Astrocyte of the cerebellum (primary cell): ENCODE data around the gene EMD.
"Not testable (repeated sequence)": the region's sequence is repeated elsewhere in the genome, so short reads cannot be mapped to it uniquely, and the experiment has no call there.

Experiments used
- DNase-seq: peaks from one replicate; pipeline ENCODE4 v3.0.0-alpha.2; 2011; ENCODE audit warnings: low read depth
- H3K4me3 ChIP-seq: 2 replicates; pipeline ENCODE4 v1.5.1; 2011; ENCODE audit warnings: mild to moderate bottlenecking, low read depth, low read length, moderate library complexity
- CTCF ChIP-seq: IDR thresholded peaks from 2 replicates; pipeline ENCODE4 v1.5.1; 2012; ENCODE audit warnings: low read length, low read depth, moderate library complexity, mild to moderate bottlenecking; ENCODE audit errors: missing control alignments
- in situ Hi-C: cut with HindIII; loops from 2 replicates; pipeline ENCODE4 v1.10.0; 2017; ENCODE audit warnings: low sequenced_read_pairs

The EMD gene

DNA sequence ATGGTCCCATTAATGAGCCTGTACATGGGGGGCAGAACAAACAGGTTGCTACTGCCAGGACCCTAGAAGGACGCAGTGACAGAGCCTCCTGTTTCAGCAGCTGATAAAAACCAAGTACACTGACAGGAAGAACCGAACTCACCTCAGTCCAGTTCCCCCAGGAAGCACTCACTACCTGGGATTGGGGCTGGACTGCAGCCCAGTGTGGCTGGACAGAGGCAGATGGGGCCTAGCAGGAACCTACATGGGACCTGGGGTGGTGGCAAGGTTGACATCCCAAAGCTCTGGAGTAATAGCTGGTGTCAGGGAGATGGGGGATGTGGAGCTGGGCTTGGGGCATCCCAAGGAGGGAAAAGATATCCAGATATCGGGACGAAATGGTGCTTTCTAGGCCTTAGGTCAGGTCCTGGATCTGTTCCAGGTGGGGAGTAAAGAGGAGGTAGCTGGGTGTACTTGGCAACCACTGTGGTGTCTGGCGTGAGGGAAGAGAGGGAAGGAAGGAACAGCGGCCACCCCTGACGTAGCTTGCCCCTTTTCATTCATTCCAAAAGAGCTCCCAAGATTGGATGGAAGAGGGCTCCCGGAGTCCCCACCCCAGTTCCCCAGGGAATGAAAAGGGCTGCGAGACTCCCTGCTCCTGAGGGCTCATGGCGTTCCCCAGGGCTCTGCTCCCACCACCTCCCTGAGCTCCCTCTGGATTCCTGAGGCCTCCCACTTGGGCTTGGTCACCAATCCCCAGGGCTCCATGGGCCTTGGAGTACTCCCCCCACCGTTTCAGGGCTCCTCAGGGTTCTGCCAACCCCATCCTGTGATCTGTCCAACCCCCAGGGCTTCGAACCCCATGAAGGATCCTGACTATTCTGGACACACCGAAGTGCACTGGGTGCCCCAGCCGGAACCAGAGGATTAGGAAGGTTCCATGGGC is 4.5 kb downstream of the EMD start:
- no peak overlapping the region for H3K4me3 ChIP-seq
- in situ Hi-C loops: no loop called here
- DNase-seq: no peak
- TF ChIP-seq CTCF: no peak

DNA sequence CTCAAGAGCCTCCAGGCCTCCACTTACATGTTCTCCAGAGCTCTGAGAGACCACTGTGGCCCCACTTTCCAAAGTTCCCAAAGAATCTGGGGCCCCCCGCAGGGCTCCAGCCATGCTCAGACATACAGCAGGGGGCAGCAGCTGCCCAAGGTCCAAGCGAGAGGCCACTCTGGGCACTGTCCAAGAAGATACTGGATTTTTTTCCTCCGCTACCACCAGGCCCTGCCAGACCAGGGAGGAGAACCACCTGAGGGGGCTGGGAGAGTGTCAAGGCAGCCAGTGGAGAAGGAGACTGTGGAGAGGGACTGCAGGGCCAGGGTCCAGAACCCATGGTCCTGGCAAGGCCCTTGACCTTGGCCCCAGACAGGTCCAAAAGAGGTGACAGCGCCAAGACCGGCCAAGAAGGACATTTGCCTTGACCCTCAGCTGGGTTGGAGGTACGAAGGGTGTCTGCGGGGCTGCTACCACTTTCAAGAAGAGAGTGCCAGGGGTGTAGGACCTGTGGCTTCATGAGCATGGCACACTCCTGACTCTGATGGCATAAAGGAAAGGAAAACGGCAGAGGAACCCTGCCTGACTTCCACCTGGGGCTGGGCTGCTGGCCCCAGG is 5.3 kb downstream of the EMD start:
- TF ChIP-seq CTCF: peak; percentile 37
- in situ Hi-C loops: no loop called here
- H3K4me3 ChIP-seq: no peak overlapping the region
- DNase-seq: no peak

DNA sequence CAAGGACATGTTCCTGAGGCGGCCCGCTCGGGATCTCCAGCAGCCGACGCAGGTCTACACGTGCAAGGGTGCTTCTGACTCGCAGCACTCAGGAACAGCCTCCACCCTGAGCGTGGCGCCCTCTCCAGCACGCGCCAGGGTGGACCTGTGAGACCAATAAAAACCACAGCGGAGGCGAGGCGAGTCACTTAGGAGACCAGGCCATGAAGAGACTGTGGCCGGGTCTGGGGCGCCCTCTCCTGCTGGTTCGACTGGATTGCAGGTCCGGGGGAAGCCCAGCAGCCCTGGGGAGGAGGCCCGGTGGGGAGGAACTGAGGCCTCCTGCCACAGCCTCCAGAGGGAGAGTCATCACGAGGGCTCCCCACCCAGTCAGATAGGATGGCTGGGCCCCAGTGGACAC is 9.0 kb downstream of the EMD start:
- in situ Hi-C loops, H3K4me3 ChIP-seq, DNase-seq: not testable (repeated sequence)

- in situ Hi-C loops, H3K4me3 ChIP-seq, DNase-seq: not testable (repeated sequence)
These were observed 9.6 kb downstream of the EMD start for GRCh38 chrX:154388649-154389048.

DNA sequence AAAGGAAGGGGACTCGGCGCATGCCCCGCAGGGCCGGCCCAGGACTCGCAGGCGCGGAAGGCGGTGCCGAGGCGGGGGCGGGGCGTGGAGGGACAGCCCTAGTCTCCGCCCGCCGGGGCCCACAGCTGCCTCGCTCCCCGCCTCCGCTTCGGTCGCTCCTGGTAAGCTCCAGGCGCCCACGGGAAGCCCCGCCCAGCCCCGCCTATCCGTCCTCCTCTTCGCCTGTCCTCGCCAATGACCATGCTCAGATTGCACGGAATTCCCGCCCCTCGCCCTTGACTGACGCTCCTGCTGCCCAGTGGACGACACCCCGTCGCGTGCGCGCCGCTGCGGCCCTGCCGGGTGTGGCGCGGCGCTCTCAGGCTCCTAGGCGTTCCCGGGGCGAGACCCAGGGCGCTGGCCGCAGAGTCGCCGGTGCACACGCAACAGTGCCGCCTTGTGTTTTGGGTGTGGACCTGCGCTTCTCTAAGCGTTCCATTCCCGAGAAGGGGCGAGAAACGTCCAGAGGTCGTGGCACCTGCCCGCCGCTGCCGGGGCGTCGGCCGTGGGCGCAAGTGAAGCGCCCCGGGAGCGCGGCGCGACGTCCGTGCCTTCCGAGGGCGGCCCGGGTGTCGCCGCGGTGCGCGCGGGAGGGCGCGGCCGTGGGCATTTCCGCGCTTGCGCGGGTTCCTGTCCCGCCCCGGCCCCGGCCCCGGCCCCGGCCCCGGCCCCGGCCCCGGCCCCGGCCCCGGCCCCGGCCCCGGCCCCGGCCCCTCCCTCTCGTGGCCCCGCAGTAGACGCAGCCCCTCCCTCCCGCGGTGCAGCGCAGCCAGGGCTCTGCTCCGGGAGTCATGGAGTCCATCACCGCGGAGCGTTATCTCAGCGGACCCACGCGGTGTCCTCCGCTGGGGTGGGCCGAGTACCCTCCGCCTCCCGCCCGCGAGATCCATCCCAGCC is 11.0 kb downstream of the EMD start:
- DNase-seq, in situ Hi-C loops: not testable (repeated sequence)

DNA sequence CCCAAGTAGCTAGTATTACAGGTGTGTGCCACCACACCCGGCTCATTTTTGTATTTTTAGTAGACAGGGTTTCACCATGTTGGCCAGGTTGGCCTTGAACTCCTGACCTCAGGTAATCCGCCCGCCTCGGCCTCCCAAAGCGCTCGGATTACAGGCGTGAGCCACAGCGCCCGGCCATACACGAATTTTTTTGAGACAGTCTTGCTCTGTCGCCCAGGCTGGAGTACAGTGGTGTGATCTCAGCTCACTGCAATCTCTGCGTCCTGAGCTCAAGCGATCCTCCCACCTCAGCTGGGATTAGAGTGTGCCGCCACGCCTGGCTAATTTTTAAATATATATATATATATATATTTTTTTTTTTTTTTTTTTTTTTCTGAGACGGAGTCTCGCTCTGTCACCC is 17.3 kb downstream of the EMD start:
- DNase-seq, H3K4me3 ChIP-seq, in situ Hi-C loops: not testable (repeated sequence)

More for the DNA sequence above, 11.0 kb downstream of the EMD start:
- not testable (repeated sequence) for H3K4me3 ChIP-seq

GRCh38 chrX:154396973-154397887 is 18.1 kb downstream of the EMD start:
- in situ Hi-C loops: no loop called here
- no peak for TF ChIP-seq CTCF
- no peak for DNase-seq
- peak overlapping the region; percentile 88 for H3K4me3 ChIP-seq
